Measurements from ENCODE around the gene TIGD6. TPM values are rescaled to one million over a fixed set of nuclear protein-coding genes. Genes with fewer than 3 reads are reported as not detected.
A peak's percentile ranks its signal among the peaks of the same experiment; 100 is the strongest.

The TIGD6 gene
- polyA plus RNA-seq, 6 donors from 2014 or later: 3.4 to 6.4 (median 4.0) TPM

GRCh38 chr5:150026682-150027172 is 26.3 kb upstream of the TIGD6 start:
- Mint-ChIP-seq H3K9me3 (no peaks in the 10 kb centered on the region), H3K27ac (no peak overlapping the region), H3K36me3 (peaks cover 25 to 36% of the 10 kb centered on the region in 2 donors), H3K4me1 (peaks cover 0 to 3% (median 0%) of the 10 kb centered on the region in 3 donors), H3K4me3 (no peak overlapping the region), H3K27me3 (no peaks in the 10 kb centered on the region)
- DNase-seq: no peak
- ATAC-seq (ENCODE audit: low read depth in 2 of 2): no peak

- Mint-ChIP-seq H3K9me3 (no peaks in the 10 kb centered on the region), H3K27me3 (no peaks in the 10 kb centered on the region), H3K36me3 (peaks cover 27 to 36% of the 10 kb centered on the region in 2 donors), H3K4me1 (peaks cover 0 to under 1% (median 0%) of the 10 kb centered on the region in 3 donors), H3K27ac (no peak overlapping the region), H3K4me3 (peak overlapping the region in 1 of 8 donors; percentile 12)
- no peak for ATAC-seq (ENCODE audit: low read depth in 2 of 2)
- DNase-seq: no peak
Observed at GRCh38 chr5:150024346-150024984, 24.0 kb upstream of the TIGD6 start.

GRCh38 chr5:150023136-150023535 is 22.7 kb upstream of the TIGD6 start:
- H3K27me3 Mint-ChIP-seq: no peaks in the 10 kb centered on the region
- no peaks in the 10 kb centered on the region for H3K4me1 Mint-ChIP-seq

GRCh38 chr5:150022681-150023080 is 22.2 kb upstream of the TIGD6 start:
- Mint-ChIP-seq H3K27me3 (no peaks in the 10 kb centered on the region), H3K9me3 (no peaks in the 10 kb centered on the region), H3K4me3 (no peak overlapping the region), H3K27ac (no peak overlapping the region), H3K36me3 (peaks cover 33 to 37% of the 10 kb centered on the region in 2 donors), H3K4me1 (no peaks in the 10 kb centered on the region)
- DNase-seq: no peak
- ATAC-seq (ENCODE audit: low read depth in 2 of 2): no peak

More at GRCh38 chr5:150023136-150023535, 22.7 kb upstream of the TIGD6 start:
- Mint-ChIP-seq H3K27ac (no peak overlapping the region), H3K36me3 (peaks cover 33 to 41% of the 10 kb centered on the region in 2 donors), H3K9me3 (no peaks in the 10 kb centered on the region), H3K4me3 (no peak overlapping the region)
- ATAC-seq (ENCODE audit: low read depth in 2 of 2) (no peak), DNase-seq (no peak)

GRCh38 chr5:150022158-150022531 is 21.7 kb upstream of the TIGD6 start:
- ATAC-seq (ENCODE audit: low read depth in 2 of 2) (no peak), DNase-seq (no peak)
- H3K4me1 Mint-ChIP-seq: no peaks in the 10 kb centered on the region
- H3K9me3 Mint-ChIP-seq: no peaks in the 10 kb centered on the region
- H3K4me3 Mint-ChIP-seq: no peak overlapping the region
- peaks cover 33 to 37% of the 10 kb centered on the region in 2 donors for H3K36me3 Mint-ChIP-seq
- H3K27ac Mint-ChIP-seq: no peak overlapping the region
- H3K27me3 Mint-ChIP-seq: no peaks in the 10 kb centered on the region

- DNase-seq (no peak), ATAC-seq (ENCODE audit: low read depth in 2 of 2) (no peak)
- peaks cover 29 to 38% of the 10 kb centered on the region in 2 donors for H3K36me3 Mint-ChIP-seq
- H3K27ac Mint-ChIP-seq: peak overlapping the region in 2 of 6 donors; percentile 6 to 30
- no peak overlapping the region for H3K4me3 Mint-ChIP-seq
- H3K4me1 Mint-ChIP-seq: no peaks in the 10 kb centered on the region
- H3K27me3 Mint-ChIP-seq: no peaks in the 10 kb centered on the region
- H3K9me3 Mint-ChIP-seq: peaks cover 0 to 2% (median 0%) of the 10 kb centered on the region in 7 donors
Observed at GRCh38 chr5:150021491-150022157, 21.2 kb upstream of the TIGD6 start.

- H3K36me3 Mint-ChIP-seq: peaks cover 34 to 43% of the 10 kb centered on the region in 2 donors
- DNase-seq (no peak), ATAC-seq (ENCODE audit: low read depth in 2 of 2) (no peak)
- H3K27ac Mint-ChIP-seq: peak overlapping the region in 3 of 6 donors; percentile 28 to 78 (median 58)
- no peaks in the 10 kb centered on the region for H3K4me1 Mint-ChIP-seq
- H3K27me3 Mint-ChIP-seq: no peaks in the 10 kb centered on the region
- no peak overlapping the region for H3K4me3 Mint-ChIP-seq
- H3K9me3 Mint-ChIP-seq: peaks cover 0 to 13% (median 2%) of the 10 kb centered on the region in 7 donors
Observed at GRCh38 chr5:150020249-150020648, 19.8 kb upstream of the TIGD6 start.

- no peak for DNase-seq
- H3K4me1 Mint-ChIP-seq: no peaks in the 10 kb centered on the region
Observed at GRCh38 chr5:150017226-150018005, 17.0 kb upstream of the TIGD6 start.

GRCh38 chr5:150016537-150016936 is 16.1 kb upstream of the TIGD6 start:
- Mint-ChIP-seq H3K36me3 (peaks cover 31 to 62% of the 10 kb centered on the region in 2 donors), H3K27ac (no peak overlapping the region), H3K4me1 (no peaks in the 10 kb centered on the region), H3K27me3 (no peaks in the 10 kb centered on the region), H3K9me3 (peaks cover 0 to 13% (median 2%) of the 10 kb centered on the region in 7 donors), H3K4me3 (no peak overlapping the region)
- ATAC-seq (ENCODE audit: low read depth in 2 of 2) (no peak), DNase-seq (no peak)

More at GRCh38 chr5:150017226-150018005, 17.0 kb upstream of the TIGD6 start:
- peaks cover 0 to 13% (median 2%) of the 10 kb centered on the region in 7 donors for H3K9me3 Mint-ChIP-seq
- H3K27ac Mint-ChIP-seq: no peak overlapping the region
- no peak overlapping the region for H3K4me3 Mint-ChIP-seq
- no peak for ATAC-seq (ENCODE audit: low read depth in 2 of 2)
- no peaks in the 10 kb centered on the region for H3K27me3 Mint-ChIP-seq
- peaks cover 36 to 57% of the 10 kb centered on the region in 2 donors for H3K36me3 Mint-ChIP-seq

- no peak overlapping the region for H3K27ac Mint-ChIP-seq
- H3K9me3 Mint-ChIP-seq: peaks cover 0 to 13% (median 2%) of the 10 kb centered on the region in 7 donors
- H3K27me3 Mint-ChIP-seq: no peaks in the 10 kb centered on the region
- ATAC-seq (ENCODE audit: low read depth in 2 of 2): no peak
- peaks cover 28 to 61% of the 10 kb centered on the region in 2 donors for H3K36me3 Mint-ChIP-seq
- no peak for DNase-seq
- H3K4me1 Mint-ChIP-seq: no peaks in the 10 kb centered on the region
- no peak overlapping the region for H3K4me3 Mint-ChIP-seq
Observed at GRCh38 chr5:150015415-150015814, 15.0 kb upstream of the TIGD6 start.

- ATAC-seq (ENCODE audit: low read depth in 2 of 2) (no peak), DNase-seq (no peak)
- Mint-ChIP-seq H3K36me3 (peaks cover 32 to 53% of the 10 kb centered on the region in 2 donors), H3K27me3 (no peaks in the 10 kb centered on the region), H3K9me3 (peaks cover 0 to 13% (median 2%) of the 10 kb centered on the region in 7 donors), H3K4me3 (no peak overlapping the region), H3K27ac (no peak overlapping the region), H3K4me1 (no peaks in the 10 kb centered on the region)
Observed at GRCh38 chr5:150014456-150014855, 14.0 kb upstream of the TIGD6 start.

GRCh38 chr5:150013931-150014330 is 13.5 kb upstream of the TIGD6 start:
- ATAC-seq (ENCODE audit: low read depth in 2 of 2) (no peak), DNase-seq (no peak)

GRCh38 chr5:150009671-150010387 is 9.4 kb upstream of the TIGD6 start:
- H3K36me3 Mint-ChIP-seq: peaks cover 25 to 38% of the 10 kb centered on the region in 2 donors
- H3K27me3 Mint-ChIP-seq: no peaks in the 10 kb centered on the region
- H3K27ac Mint-ChIP-seq: no peak overlapping the region
- H3K4me3 Mint-ChIP-seq: peak overlapping the region in 1 of 8 donors; percentile 29
- ATAC-seq (ENCODE audit: low read depth in 2 of 2): no peak
- peaks cover 0 to 4% (median 2%) of the 10 kb centered on the region in 3 donors for H3K4me1 Mint-ChIP-seq
- no peak for DNase-seq
- no peaks in the 10 kb centered on the region for H3K9me3 Mint-ChIP-seq

More at GRCh38 chr5:150013931-150014330, 13.5 kb upstream of the TIGD6 start:
- Mint-ChIP-seq H3K4me1 (no peaks in the 10 kb centered on the region), H3K36me3 (peaks cover 28 to 48% of the 10 kb centered on the region in 2 donors), H3K27ac (no peak overlapping the region), H3K27me3 (no peaks in the 10 kb centered on the region), H3K4me3 (no peak overlapping the region), H3K9me3 (peaks cover 0 to 13% (median 2%) of the 10 kb centered on the region in 7 donors)
